ENCODE results near the gene GRIK4. TPM values are rescaled to one million over a fixed set of nuclear protein-coding genes. Genes with fewer than 3 reads are reported as not detected.

The GRIK4 gene
- total RNA-seq, 2 experiments from 2014 or later, result 0.06 TPM; not detected in 1

GRCh38 chr11:120704256-120704750 is 192.8 kb downstream of the GRIK4 start:
- Histone ChIP-seq H2AFZ (ENCODE audit: low read length) (peak overlapping the region; percentile 70; the same call in 1 of the 2 replicates), H3K79me2 (ENCODE audit: insufficient read depth, low read depth, low read length) (no peaks in the 10 kb centered on the region), H3K4me1 (ENCODE audit: insufficient read depth, low read length, poor library complexity, severe bottlenecking) (peaks cover 60% of the 10 kb centered on the region), H3K4me2 (ENCODE audit: low read length) (peak overlapping the region; percentile 82), H3K36me3 (ENCODE audit: insufficient read depth, low read length) (no peaks in the 10 kb centered on the region; the same call in 1 of the 2 replicates), H3K9me3 (ENCODE audit: low read length) (peaks cover 34% of the 10 kb centered on the region), H3K9me2 (ENCODE audit: insufficient read depth, low read length) (no peaks in the 10 kb centered on the region), H3K27ac (ENCODE audit: low read depth, low read length, poor library complexity, severe bottlenecking) (peak overlapping the region; percentile 100), H3K4me3 (ENCODE audit: low read depth, low read length, poor library complexity, severe bottlenecking) (peak overlapping the region; percentile 56), H4K20me1 (ENCODE audit: insufficient read depth, low read length) (no peaks in the 10 kb centered on the region)
- no peak for DNase-seq (ENCODE audit: low spot score)
- CTCF ChIA-PET (ENCODE audit: unreplicated experiment), result interaction anchor here (1.0 to 3.3 kb wide), 2 partner anchors 10 to 28 kb away, joined by 3 to 17 read pairs; no protein-coding TSS in a partner anchor
- no peak for TF ChIP-seq EZH2phosphoT487 (IDR thresholded peaks at IDR 0.05; ENCODE audit: borderline replicate concordance, low read depth, low read length)
- TF ChIP-seq CTCF (conservative IDR thresholded peaks at IDR 0.05; ENCODE audit: low read length), result no peak
- BruUV-seq (replicated peaks), result no TSS peak
- POLR2A ChIA-PET, result interaction anchor here (0.5 to 11.7 kb wide), 7 partner anchors 10 to 1143 kb away, joined by 4 to 113 read pairs (median 5); no protein-coding TSS in a partner anchor
- intact Hi-C loops (cut with micrococcal nuclease; ENCODE audit: unreplicated experiment), result no loop called here

- TF ChIP-seq CTCF (conservative IDR thresholded peaks at IDR 0.05; ENCODE audit: low read length) (no peak), EZH2phosphoT487 (IDR thresholded peaks at IDR 0.05; ENCODE audit: borderline replicate concordance, low read depth, low read length) (no peak)
- no peak for DNase-seq (ENCODE audit: low spot score)
- H3K27ac ChIP-seq (ENCODE audit: low read depth, low read length, poor library complexity, severe bottlenecking), result peak overlapping the region; percentile 2
- intact Hi-C loops (cut with micrococcal nuclease; ENCODE audit: unreplicated experiment), result no loop called here
- ChIA-PET POLR2A (interaction anchor here (0.7 to 11.7 kb wide), 2 partner anchors 8 to 955 kb away, joined by 3 to 113 read pairs; no protein-coding TSS in a partner anchor), CTCF (ENCODE audit: unreplicated experiment) (interaction anchor here (0.6 to 3.3 kb wide), 2 partner anchors 8 to 47 kb away, joined by 3 to 17 read pairs; no protein-coding TSS in a partner anchor)
- no peak overlapping the region for H3K4me3 ChIP-seq (ENCODE audit: low read depth, low read length, poor library complexity, severe bottlenecking)
- H3K9me2 ChIP-seq (ENCODE audit: insufficient read depth, low read length), result no peaks in the 10 kb centered on the region
- H3K4me1 ChIP-seq (ENCODE audit: insufficient read depth, low read length, poor library complexity, severe bottlenecking), result peaks cover 55% of the 10 kb centered on the region
- no TSS peak for BruUV-seq (replicated peaks)
- H3K9me3 ChIP-seq (ENCODE audit: low read length), result peaks cover 28% of the 10 kb centered on the region
- no peaks in the 10 kb centered on the region for H4K20me1 ChIP-seq (ENCODE audit: insufficient read depth, low read length)
- H2AFZ ChIP-seq (ENCODE audit: low read length), result no peak overlapping the region
- no peaks in the 10 kb centered on the region; the same call in 1 of the 2 replicates for H3K36me3 ChIP-seq (ENCODE audit: insufficient read depth, low read length)
- no peaks in the 10 kb centered on the region for H3K79me2 ChIP-seq (ENCODE audit: insufficient read depth, low read depth, low read length)
- H3K4me2 ChIP-seq (ENCODE audit: low read length), result no peak overlapping the region
Observed at GRCh38 chr11:120706257-120706656, 194.7 kb downstream of the GRIK4 start.

- Histone ChIP-seq H3K36me3 (ENCODE audit: insufficient read depth, low read length) (no peaks in the 10 kb centered on the region; the same call in 1 of the 2 replicates), H3K4me3 (ENCODE audit: low read depth, low read length, poor library complexity, severe bottlenecking) (no peak overlapping the region), H2AFZ (ENCODE audit: low read length) (no peak overlapping the region), H3K4me1 (ENCODE audit: insufficient read depth, low read length, poor library complexity, severe bottlenecking) (peaks cover 53% of the 10 kb centered on the region), H3K4me2 (ENCODE audit: low read length) (no peak overlapping the region), H3K9me3 (ENCODE audit: low read length) (peaks cover 23% of the 10 kb centered on the region; the same call in 1 of the 2 replicates), H3K9me2 (ENCODE audit: insufficient read depth, low read length) (no peaks in the 10 kb centered on the region), H3K27ac (ENCODE audit: low read depth, low read length, poor library complexity, severe bottlenecking) (no peak overlapping the region), H3K79me2 (ENCODE audit: insufficient read depth, low read depth, low read length) (no peaks in the 10 kb centered on the region), H4K20me1 (ENCODE audit: insufficient read depth, low read length) (no peaks in the 10 kb centered on the region)
- TF ChIP-seq EZH2phosphoT487 (IDR thresholded peaks at IDR 0.05; ENCODE audit: borderline replicate concordance, low read depth, low read length) (no peak), CTCF (conservative IDR thresholded peaks at IDR 0.05; ENCODE audit: low read length) (no peak)
- ChIA-PET POLR2A (interaction anchor here (0.5 to 11.7 kb wide), 3 partner anchors 7 to 278 kb away, joined by 3 to 113 read pairs (median 4); no protein-coding TSS in a partner anchor), CTCF (ENCODE audit: unreplicated experiment) (no interaction called here)
- BruUV-seq (replicated peaks), result no TSS peak
- no peak for DNase-seq (ENCODE audit: low spot score)
- intact Hi-C loops (cut with micrococcal nuclease; ENCODE audit: unreplicated experiment), result no loop called here
Observed at GRCh38 chr11:120707098-120707497, 195.6 kb downstream of the GRIK4 start.

All from OCI-LY7 (cell line).